ENCODE measurements around the gene ANXA6. TPM values are rescaled to one million over a fixed set of nuclear protein-coding genes. Genes with fewer than 3 reads are reported as not detected.

The ANXA6 gene
- total RNA-seq, 2 experiments from 2014 or later = 26.1 to 74.1 TPM

DNA sequence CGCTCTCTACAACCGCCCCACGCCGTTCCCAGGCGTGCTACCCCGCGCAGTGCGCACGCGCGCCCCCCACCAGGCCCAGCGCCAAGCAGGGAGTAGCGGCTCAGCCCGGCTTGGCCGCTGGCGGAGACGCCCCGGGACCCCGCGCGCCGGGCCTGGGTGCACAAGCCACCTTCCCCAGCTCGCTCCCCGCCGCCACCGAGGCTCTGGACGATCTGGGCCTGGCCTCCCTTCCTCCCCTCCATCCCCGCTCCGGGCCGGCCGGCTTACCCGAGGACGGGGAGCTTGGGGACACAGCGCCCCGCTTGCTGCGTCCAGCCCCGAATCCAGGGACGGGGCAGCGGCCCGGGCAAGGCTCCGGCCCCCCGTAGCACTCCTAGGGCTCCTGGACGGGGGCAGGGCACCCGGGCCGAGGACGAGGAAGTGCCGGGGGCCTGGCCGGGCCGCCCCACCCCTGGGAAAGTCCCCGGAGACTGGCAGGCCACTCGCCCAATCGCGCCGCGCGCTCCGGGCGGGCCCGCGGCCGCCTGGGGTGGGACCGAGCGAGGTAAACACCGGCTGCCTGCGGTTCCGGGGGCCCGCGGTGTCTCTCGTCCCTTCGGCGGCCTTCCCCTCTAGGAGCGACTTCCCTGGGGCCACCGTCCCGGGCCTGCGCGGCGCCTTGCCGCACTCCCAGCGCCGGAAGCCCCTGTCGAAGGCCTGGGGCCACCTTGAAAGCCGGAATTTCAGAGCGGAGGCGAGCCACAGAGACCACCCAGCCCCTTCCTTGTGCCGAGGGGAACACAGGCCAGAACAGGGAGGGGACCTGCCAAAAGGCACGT is 76.8 kb downstream of the ANXA6 start, which contains the start of gene TNIP1:
TSS of gene TNIP1 (minus strand) at position 422 of the 818 bp plus-strand sequence. CDS start 15,939 bp downstream, outside the sequence.
- peaks cover 36% of the 10 kb centered on the region for H3K79me2 ChIP-seq (ENCODE audit: insufficient read depth, low read depth, low read length)
- BruUV-seq (replicated peaks) = no TSS peak

DNA sequence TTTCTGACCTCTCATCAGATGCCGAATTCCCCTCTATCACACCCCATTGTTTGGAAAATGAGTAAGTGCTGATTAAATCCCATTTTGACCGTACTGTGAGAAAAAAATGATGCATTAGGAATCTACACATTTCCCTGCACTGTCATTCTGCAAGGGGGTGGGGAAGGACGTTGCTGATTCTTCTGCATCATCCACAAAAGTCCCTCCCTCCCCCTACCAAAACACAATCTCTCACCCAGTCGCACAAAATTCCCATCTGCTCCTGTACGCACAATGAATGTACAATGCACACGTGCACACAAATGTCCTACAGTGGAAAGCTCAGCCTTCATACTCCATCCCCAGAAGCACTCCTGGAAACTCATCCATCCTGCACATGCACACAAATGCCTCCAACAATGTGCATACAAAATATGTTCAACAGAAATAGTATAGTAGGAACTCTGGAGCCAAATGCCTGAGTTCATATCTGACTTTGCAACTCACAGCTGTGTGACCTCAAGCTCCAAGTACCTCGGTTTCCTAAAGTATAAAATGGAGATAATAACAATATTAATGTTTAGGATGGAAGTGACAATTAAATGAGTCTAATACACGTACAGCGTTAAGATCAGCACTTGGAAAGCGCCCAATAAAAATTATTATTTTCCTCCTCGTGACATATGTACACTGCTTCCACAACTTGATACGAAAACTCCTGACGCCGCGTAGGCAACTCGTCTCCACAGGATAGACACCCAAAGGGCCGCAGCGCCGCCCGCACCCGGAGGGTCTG is 77.6 kb downstream of the ANXA6 start:
- BruUV-seq (replicated peaks) = no TSS peak
- peak overlapping the region; percentile 88 for H3K4me3 ChIP-seq (ENCODE audit: low read depth, low read length, poor library complexity, severe bottlenecking)
- POLR2A ChIA-PET = interaction anchor here (0.7 to 1.9 kb wide), 7 partner anchors 10 to 97 kb away, joined by 3 to 10 read pairs (median 4); no protein-coding TSS in a partner anchor
- peaks cover 36% of the 10 kb centered on the region for H3K79me2 ChIP-seq (ENCODE audit: insufficient read depth, low read depth, low read length)
- H3K9me2 ChIP-seq (ENCODE audit: insufficient read depth, low read length) = no peaks in the 10 kb centered on the region
- peaks cover 17% of the 10 kb centered on the region for H3K36me3 ChIP-seq (ENCODE audit: insufficient read depth, low read length)
- peak overlapping the region; percentile 96 for H3K4me2 ChIP-seq (ENCODE audit: low read length)
- H4K20me1 ChIP-seq (ENCODE audit: insufficient read depth, low read length) = peaks cover 13% of the 10 kb centered on the region; the same call in 1 of the 2 replicates
- H3K4me1 ChIP-seq (ENCODE audit: insufficient read depth, low read length, poor library complexity, severe bottlenecking) = peaks cover 53% of the 10 kb centered on the region
- intact Hi-C loops (cut with micrococcal nuclease; ENCODE audit: unreplicated experiment) = loop anchor here (2.0 kb wide), 1 partner anchor 45 kb away; no protein-coding TSS in a partner anchor
- no peaks in the 10 kb centered on the region for H3K9me3 ChIP-seq (ENCODE audit: low read length)
- TF ChIP-seq EZH2phosphoT487 (IDR thresholded peaks at IDR 0.05; ENCODE audit: borderline replicate concordance, low read depth, low read length) = no peak
- TF ChIP-seq, protein P1, sequence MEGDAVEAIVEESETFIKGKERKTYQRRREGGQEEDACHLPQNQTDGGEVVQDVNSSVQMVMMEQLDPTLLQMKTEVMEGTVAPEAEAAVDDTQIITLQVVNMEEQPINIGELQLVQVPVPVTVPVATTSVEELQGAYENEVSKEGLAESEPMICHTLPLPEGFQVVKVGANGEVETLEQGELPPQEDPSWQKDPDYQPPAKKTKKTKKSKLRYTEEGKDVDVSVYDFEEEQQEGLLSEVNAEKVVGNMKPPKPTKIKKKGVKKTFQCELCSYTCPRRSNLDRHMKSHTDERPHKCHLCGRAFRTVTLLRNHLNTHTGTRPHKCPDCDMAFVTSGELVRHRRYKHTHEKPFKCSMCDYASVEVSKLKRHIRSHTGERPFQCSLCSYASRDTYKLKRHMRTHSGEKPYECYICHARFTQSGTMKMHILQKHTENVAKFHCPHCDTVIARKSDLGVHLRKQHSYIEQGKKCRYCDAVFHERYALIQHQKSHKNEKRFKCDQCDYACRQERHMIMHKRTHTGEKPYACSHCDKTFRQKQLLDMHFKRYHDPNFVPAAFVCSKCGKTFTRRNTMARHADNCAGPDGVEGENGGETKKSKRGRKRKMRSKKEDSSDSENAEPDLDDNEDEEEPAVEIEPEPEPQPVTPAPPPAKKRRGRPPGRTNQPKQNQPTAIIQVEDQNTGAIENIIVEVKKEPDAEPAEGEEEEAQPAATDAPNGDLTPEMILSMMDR (conservative IDR thresholded peaks at IDR 0.05; ENCODE audit: low read length) = no peak
- DNase-seq (ENCODE audit: low spot score) = no peak
- peak overlapping the region; percentile 75 for H3K27ac ChIP-seq (ENCODE audit: low read depth, low read length, poor library complexity, severe bottlenecking)
- H2AFZ ChIP-seq (ENCODE audit: low read length) = peak overlapping the region; percentile 81; the same call in 1 of the 2 replicates
- CTCF ChIA-PET (ENCODE audit: unreplicated experiment) = interaction anchor here (0.6 kb wide), 1 partner anchor 44 kb away, joined by 3 read pairs; no protein-coding TSS in a partner anchor

More for the DNA sequence above, 76.8 kb downstream of the ANXA6 start, which contains the start of gene TNIP1:
- H3K9me3 ChIP-seq (ENCODE audit: low read length) = no peaks in the 10 kb centered on the region
- intact Hi-C loops (cut with micrococcal nuclease; ENCODE audit: unreplicated experiment) = loop anchor here (1.0 to 2.0 kb wide), 2 partner anchors 44 to 171 kb away; no protein-coding TSS in a partner anchor
- peak within 1 kb of the TSS; percentile 75 for H3K27ac ChIP-seq (ENCODE audit: low read depth, low read length, poor library complexity, severe bottlenecking)
- H3K4me3 ChIP-seq (ENCODE audit: low read depth, low read length, poor library complexity, severe bottlenecking) = peak within 1 kb of the TSS; percentile 88
- peak within 1 kb of the TSS; percentile 81 for H2AFZ ChIP-seq (ENCODE audit: low read length)
- H4K20me1 ChIP-seq (ENCODE audit: insufficient read depth, low read length) = peaks cover 13% of the 10 kb centered on the region; the same call in 1 of the 2 replicates
- peak within 1 kb of the TSS; percentile 96 for H3K4me2 ChIP-seq (ENCODE audit: low read length)
- H3K36me3 ChIP-seq (ENCODE audit: insufficient read depth, low read length) = peaks cover 17% of the 10 kb centered on the region
- H3K4me1 ChIP-seq (ENCODE audit: insufficient read depth, low read length, poor library complexity, severe bottlenecking) = peaks cover 58% of the 10 kb centered on the region
- H3K9me2 ChIP-seq (ENCODE audit: insufficient read depth, low read length) = no peaks in the 10 kb centered on the region
- peak; percentile 94 for DNase-seq (ENCODE audit: low spot score)
- POLR2A ChIA-PET = interaction anchor here (0.6 to 1.9 kb wide), 18 partner anchors 9 to 593 kb away, joined by 3 to 11 read pairs (median 4); partner anchors contain the start of gene GM2A
- TF ChIP-seq, protein P1 (conservative IDR thresholded peaks at IDR 0.05; ENCODE audit: low read length) = 0 out of 2 replicates have a peak, but pooled peaks have one; percentile 25
- no peak for TF ChIP-seq EZH2phosphoT487 (IDR thresholded peaks at IDR 0.05; ENCODE audit: borderline replicate concordance, low read depth, low read length)
- CTCF ChIA-PET (ENCODE audit: unreplicated experiment) = interaction anchor here (0.7 to 1.0 kb wide), 2 partner anchors 32 to 34 kb away, joined by 3 read pairs; no protein-coding TSS in a partner anchor

Measured in OCI-LY7 (cell line).